Natural killer cell (primary cell): ENCODE data around the gene DVL3. TPM values are rescaled to one million over a fixed set of nuclear protein-coding genes. Genes with fewer than 3 reads are reported as not detected.

Experiments used
- ATAC-seq, 3 donors: fragments of 150-1000 bp in 2 of 3; fragments of 200-7000 bp in 1 of 3; cut with Tn5 transposase; 1 replicate in 1 of 3; 2 replicates in 2 of 3; pipeline ENCODE4 v1.10.0; 2021; ENCODE audit warnings: mild to moderate bottlenecking in 2 of 3, moderate library complexity in 2 of 3
- DNase-seq, 2 donors: peaks; one replicate each; pipeline versions ENCODE4 v3.0.0 to v3.0.0-alpha.2; 2013 to 2021; ENCODE audit warnings: mixed read lengths in 1 of 2
- H3K27ac ChIP-seq: one replicate; pipeline ENCODE4 v1.5.1; 2013; ENCODE audit warnings: mild to moderate bottlenecking, low read length
- H3K27me3 ChIP-seq: one replicate; pipeline ENCODE4 v1.6.1; 2013; ENCODE audit warnings: low read length; ENCODE audit not compliant: control insufficient read depth, insufficient read depth
- H3K36me3 ChIP-seq: one replicate; pipeline ENCODE4 v1.6.1; 2013; ENCODE audit warnings: low read length; ENCODE audit not compliant: control insufficient read depth, insufficient read depth
- H3K4me1 ChIP-seq: one replicate; pipeline ENCODE4 v1.6.1; 2013; ENCODE audit warnings: low read length; ENCODE audit not compliant: control insufficient read depth, insufficient read depth
- H3K4me3 ChIP-seq: one replicate; pipeline ENCODE4 v1.5.1; 2013; ENCODE audit warnings: low read length
- H3K9me3 ChIP-seq: one replicate; pipeline ENCODE4 v1.6.1; 2013; ENCODE audit warnings: low read length; ENCODE audit not compliant: control insufficient read depth, insufficient read depth
- H3K27ac Mint-ChIP-seq, 2 donors: one replicate each; pipeline ENCODE4 v1.8.0; 2022; ENCODE audit warnings: mild to moderate bottlenecking in 2 of 2, mixed read lengths in 2 of 2, moderate library complexity in 1 of 2
- H3K27me3 Mint-ChIP-seq, 2 donors: one replicate each; pipeline ENCODE4 v1.8.0; 2022; ENCODE audit warnings: low read depth in 2 of 2, mixed read lengths in 2 of 2
- H3K36me3 Mint-ChIP-seq: one replicate; pipeline ENCODE4 v1.8.0; 2022; ENCODE audit warnings: mixed read lengths
- H3K4me1 Mint-ChIP-seq, 2 donors: one replicate each; pipeline ENCODE4 v1.8.0; 2022; ENCODE audit warnings: mixed read lengths in 2 of 2
- H3K4me3 Mint-ChIP-seq: one replicate; pipeline ENCODE4 v1.8.0; 2022; ENCODE audit warnings: mild to moderate bottlenecking, moderate library complexity, mixed read lengths
- H3K9me3 Mint-ChIP-seq, 2 donors: one replicate each; pipeline ENCODE4 v1.8.0; 2022; ENCODE audit warnings: mixed read lengths in 2 of 2
- CTCF ChIP-seq: fragments of 200-600 bp; IDR thresholded peaks from one replicate; pipeline ENCODE4 v1.8.0; 2022; ENCODE audit warnings: antibody characterized with exemption
- WGBS: methylation state at CpG from one replicate; pipeline ENCODE4 v1.1.7; 2013; ENCODE audit warnings: missing lambda C conversion rate; ENCODE audit not compliant: insufficient coverage; 5-methylcytosine and 5-hydroxymethylcytosine counted together
- intact Hi-C: fragments of 100-400 bp; cut with micrococcal nuclease; formaldehyde crosslinking; loops from one replicate; pipeline ENCODE4 v1.14.2; 2022
- total RNA-seq, 4 donors: library from RNA; stranded (reverse); fragments of 120-200 nt in 1 of 4; gene quantifications; one replicate each; pipeline versions ENCODE4 v1.2.3 to v1.2.4, GENCODE V29; 2013 to 2022

The DVL3 gene
- total RNA-seq, result 10 to 100 TPM; 59.1 to 77.5 (median 59.7) TPM
- total RNA-seq (2013), result 22.3 TPM

- intact Hi-C loops, result loop anchor here (2.0 kb wide), 1 partner anchor 20 kb away; the partner anchor contains the start of gene EIF2B5
- Mint-ChIP-seq H3K36me3 (no peaks in the 10 kb centered on the region), H3K4me1 (peaks cover 26 to 29% of the 10 kb centered on the region in 2 donors), H3K9me3 (no peaks in the 10 kb centered on the region), H3K27ac (peak within 1 kb of the TSS; percentile 78 to 92), H3K27me3 (no peaks in the 10 kb centered on the region), H3K4me3 (peak within 1 kb of the TSS; percentile 94)
- WGBS, result 1% methylated on average over 84 of the region's 84 CpGs
- Histone ChIP-seq H3K9me3 (no peaks in the 10 kb centered on the region), H3K4me1 (peaks cover 42% of the 10 kb centered on the region), H3K27ac (peak within 1 kb of the TSS; percentile 79), H3K27me3 (no peaks in the 10 kb centered on the region), H3K36me3 (no peaks in the 10 kb centered on the region), H3K4me3 (peak within 1 kb of the TSS; percentile 98)
- peak; percentile 71 to 84 (median 77) for ATAC-seq
- DNase-seq, result peak; percentile 46 to 66
- TF ChIP-seq CTCF, result no peak
Observed at GRCh38 chr3:184154885-184155643, at the start of gene DVL3. Gene DVL3 (plus strand): TSS chr3:184155377. CDS start chr3:184155636, 259 bp downstream.

- H3K4me3 ChIP-seq, result no peak overlapping the region
- intact Hi-C loops, result no loop called here
- ATAC-seq (no peak), DNase-seq (no peak)
- H3K27me3 ChIP-seq, result no peaks in the 10 kb centered on the region
- no peaks in the 10 kb centered on the region for H3K36me3 ChIP-seq
- no peak overlapping the region for H3K27ac ChIP-seq
- Mint-ChIP-seq H3K4me3 (no peak overlapping the region), H3K27ac (no peak overlapping the region), H3K4me1 (no peaks in the 10 kb centered on the region), H3K9me3 (no peaks in the 10 kb centered on the region), H3K27me3 (peaks cover 7 to 15% of the 10 kb centered on the region in 2 donors), H3K36me3 (no peaks in the 10 kb centered on the region)
- WGBS, result 83% methylated on average over 7 of the region's 7 CpGs
- H3K9me3 ChIP-seq, result no peaks in the 10 kb centered on the region
- no peaks in the 10 kb centered on the region for H3K4me1 ChIP-seq
- TF ChIP-seq CTCF, result no peak
Observed at GRCh38 chr3:184110316-184110725, 44.9 kb upstream of the DVL3 start.

- no peak overlapping the region for H3K4me3 ChIP-seq
- no peak for ATAC-seq
- WGBS, result 84% methylated on average over 4 of the region's 4 CpGs
- H3K4me3 Mint-ChIP-seq, result no peak overlapping the region
- no peaks in the 10 kb centered on the region for H3K27me3 ChIP-seq
- H3K27ac ChIP-seq, result no peak overlapping the region
- no peaks in the 10 kb centered on the region for H3K9me3 Mint-ChIP-seq
- no peaks in the 10 kb centered on the region for H3K4me1 Mint-ChIP-seq
- no peak for TF ChIP-seq CTCF
- intact Hi-C loops, result no loop called here
- no peak overlapping the region for H3K27ac Mint-ChIP-seq
- no peaks in the 10 kb centered on the region for H3K36me3 Mint-ChIP-seq
- peaks cover 11 to 17% of the 10 kb centered on the region in 2 donors for H3K27me3 Mint-ChIP-seq
- no peaks in the 10 kb centered on the region for H3K36me3 ChIP-seq
- no peaks in the 10 kb centered on the region for H3K9me3 ChIP-seq
- H3K4me1 ChIP-seq, result no peaks in the 10 kb centered on the region
- DNase-seq, result no peak
Observed at GRCh38 chr3:184116017-184116416, 39.2 kb upstream of the DVL3 start.

GRCh38 chr3:184117636-184118035 lies 37.5 kb upstream of the DVL3 start:
- 91% methylated on average over 5 of the region's 6 CpGs for WGBS
- no peaks in the 10 kb centered on the region for H3K36me3 Mint-ChIP-seq

More at GRCh38 chr3:184117636-184118035, 37.5 kb upstream of the DVL3 start:
- Mint-ChIP-seq H3K9me3 (no peaks in the 10 kb centered on the region), H3K4me3 (no peak overlapping the region), H3K27me3 (peaks cover 13 to 16% of the 10 kb centered on the region in 2 donors), H3K4me1 (no peaks in the 10 kb centered on the region), H3K27ac (no peak overlapping the region)
- Histone ChIP-seq H3K27ac (no peak overlapping the region), H3K4me3 (no peak overlapping the region), H3K9me3 (no peaks in the 10 kb centered on the region), H3K27me3 (no peaks in the 10 kb centered on the region), H3K36me3 (no peaks in the 10 kb centered on the region), H3K4me1 (no peaks in the 10 kb centered on the region)
- intact Hi-C loops, result no loop called here
- ATAC-seq (no peak), DNase-seq (no peak)
- no peak for TF ChIP-seq CTCF
